GM21447 (cell line): ENCODE measurements around the gene TBC1D2.
"Not testable (repeated sequence)": the region's sequence is repeated elsewhere in the genome, so short reads cannot be mapped to it uniquely, and the experiment has no call there.

Experiments
- ATAC-seq: cut with Tn5 transposase; IDR thresholded peaks from one replicate; pipeline ENCODE4 v1.9.1; 2021; ENCODE audit not compliant: unreplicated experiment

Gene TBC1D2

DNA sequence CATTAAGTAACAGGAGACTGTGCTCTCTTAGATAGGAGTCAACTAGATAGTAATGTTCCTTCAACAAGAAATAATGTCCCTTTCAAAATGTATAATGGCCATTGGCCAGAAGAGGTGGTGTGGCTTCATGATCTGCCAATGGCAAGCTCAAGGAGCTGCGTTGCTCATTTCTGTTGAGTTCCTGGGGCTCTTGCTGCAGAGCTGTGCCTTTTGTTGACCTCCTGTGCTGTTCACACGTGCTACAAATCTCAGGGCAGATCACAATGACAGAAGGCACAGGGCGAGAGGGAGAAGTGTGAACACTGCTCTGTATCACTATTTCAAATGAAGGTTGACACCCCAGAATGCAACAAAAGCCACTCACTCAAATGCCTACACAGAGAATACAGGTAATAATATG, 16.0 kb upstream of the TBC1D2 start:
- ATAC-seq: no peak

DNA sequence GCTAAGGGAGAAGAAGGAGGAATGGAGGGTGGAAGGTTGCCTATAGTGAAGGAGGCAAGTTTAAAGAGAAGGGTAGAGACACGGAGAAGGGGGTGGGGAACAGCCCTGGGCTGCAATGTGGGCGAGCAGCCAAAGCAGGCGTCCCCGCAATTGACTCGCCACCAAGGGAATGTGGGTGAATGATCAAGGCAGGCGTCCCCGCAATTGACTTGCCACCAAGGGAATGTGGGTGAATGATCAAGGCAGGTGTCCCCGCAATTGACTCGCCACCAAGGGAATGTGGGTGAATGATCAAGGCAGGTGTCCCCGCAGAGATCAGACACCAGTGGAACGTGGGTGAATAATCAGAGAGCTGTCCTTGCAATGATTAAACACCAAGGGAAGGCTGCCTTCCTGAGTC, 14.8 kb upstream of the TBC1D2 start:
- not testable (repeated sequence) for ATAC-seq

DNA sequence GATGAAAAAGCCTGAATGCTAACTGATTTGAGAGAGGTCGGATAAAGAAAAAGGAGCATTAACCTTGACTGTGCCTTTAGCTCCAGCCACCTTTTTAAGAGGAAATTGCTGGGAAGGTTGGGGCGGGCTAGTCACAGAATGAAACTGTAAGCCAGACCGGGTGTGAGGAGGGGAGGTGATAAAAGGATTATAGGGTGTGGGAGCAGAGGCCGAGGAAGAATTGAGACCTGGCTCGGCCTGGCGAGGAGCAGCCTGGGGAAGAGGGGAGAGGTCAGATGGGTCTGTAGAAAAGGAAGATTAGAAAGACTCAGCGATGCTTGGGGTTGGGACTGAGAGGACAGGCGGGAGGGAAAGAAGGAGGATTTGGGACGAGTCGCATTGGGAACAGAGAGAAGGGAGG, 14.2 kb upstream of the TBC1D2 start:
- not testable (repeated sequence) for ATAC-seq

DNA sequence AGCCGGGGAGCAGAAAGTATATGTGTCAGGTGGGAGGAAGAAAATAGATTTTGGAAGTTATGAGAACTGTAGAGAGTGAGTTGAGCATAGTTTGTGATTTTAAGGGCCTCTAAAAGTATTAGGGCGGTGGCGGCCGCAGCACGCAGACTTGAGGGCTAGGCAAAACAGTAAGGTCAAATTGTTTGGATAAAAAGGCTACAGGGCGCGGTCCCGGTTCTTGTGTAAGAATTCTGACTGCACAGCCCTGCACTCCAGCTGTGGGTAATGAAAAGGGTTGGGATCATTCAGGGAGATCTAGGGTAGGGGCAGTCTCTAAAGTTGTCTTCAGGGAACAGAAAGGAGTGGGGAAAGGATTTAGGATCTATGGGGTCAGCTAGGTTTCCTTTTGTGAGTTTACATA, 12.1 kb upstream of the TBC1D2 start:
- ATAC-seq: not testable (repeated sequence)

DNA sequence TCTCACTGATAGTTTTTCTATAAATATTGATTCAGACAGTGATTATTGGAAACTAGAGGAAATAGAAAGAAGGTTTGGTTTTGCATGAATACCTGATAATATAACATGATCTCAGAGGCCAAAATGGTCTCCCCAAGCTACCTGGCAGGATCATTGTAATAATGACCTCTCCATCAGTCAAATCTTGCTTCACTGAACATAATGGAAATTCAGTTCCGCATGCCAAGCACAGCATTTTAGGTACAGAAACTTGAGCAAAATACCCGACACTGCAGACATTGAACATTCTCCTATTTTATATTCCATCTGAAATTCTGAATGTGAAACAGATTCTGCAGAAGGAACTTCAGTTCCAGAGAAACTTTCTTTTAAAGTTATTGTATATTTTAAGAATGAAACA, 9.1 kb upstream of the TBC1D2 start:
- ATAC-seq: no peak

DNA sequence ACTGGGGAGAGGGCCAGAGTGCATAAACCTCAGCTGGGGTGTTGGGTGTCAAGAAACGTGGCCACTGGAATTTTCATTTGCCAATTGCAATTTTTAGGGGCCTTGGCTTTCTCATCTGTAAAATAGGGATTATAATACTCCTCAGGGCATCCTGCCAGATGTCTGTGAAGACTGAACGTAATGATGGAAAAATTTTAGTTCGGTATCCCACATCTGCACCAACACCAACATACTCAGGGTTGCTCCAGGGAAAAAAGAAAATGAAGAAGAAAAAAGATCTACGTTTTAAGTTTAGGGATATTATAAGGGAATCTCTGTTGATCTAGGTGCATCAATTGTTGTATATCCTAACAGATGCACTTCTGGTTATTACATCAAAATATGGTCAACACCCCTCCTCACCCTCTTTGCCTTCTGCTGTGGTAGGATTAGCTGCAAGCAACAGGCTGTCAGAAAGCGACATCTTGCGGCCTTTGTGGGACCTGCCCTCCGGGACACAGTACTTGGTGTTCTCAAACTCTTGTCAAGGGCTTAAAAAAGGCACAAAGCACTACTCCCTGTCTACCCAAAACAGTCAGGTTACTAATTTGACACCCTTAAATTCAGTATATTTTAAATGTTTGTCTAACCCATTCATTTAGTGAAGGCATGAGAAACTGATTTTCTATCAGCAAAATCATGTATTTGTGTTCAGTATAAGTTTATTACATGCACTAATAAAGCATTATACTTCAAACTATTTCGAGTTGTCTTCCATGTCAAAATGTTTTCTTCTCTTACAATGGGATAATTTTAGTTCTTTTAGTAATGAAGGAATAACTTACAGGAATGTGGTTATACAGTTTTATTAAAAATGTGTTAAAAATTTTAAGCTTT, 8.3 kb upstream of the TBC1D2 start:
- no peak for ATAC-seq

DNA sequence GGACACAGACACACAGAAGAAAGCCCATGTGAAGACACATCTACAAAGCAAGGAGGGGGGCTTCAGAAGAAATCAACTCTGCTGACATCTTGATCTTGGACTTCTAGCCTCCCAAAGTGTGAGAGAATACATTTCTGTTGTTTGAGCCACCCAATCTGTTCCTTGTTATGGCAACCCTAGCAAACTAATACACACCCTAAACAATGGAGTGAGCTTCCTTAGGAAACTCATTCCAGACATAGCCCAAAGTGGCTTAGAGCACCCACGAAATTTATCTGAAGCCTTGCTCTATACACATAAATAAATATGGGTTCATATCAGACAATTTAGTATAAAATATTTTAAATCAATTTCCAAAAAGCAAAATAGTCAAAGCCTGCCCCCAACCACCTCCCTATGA, 7.6 kb upstream of the TBC1D2 start:
- no peak for ATAC-seq

DNA sequence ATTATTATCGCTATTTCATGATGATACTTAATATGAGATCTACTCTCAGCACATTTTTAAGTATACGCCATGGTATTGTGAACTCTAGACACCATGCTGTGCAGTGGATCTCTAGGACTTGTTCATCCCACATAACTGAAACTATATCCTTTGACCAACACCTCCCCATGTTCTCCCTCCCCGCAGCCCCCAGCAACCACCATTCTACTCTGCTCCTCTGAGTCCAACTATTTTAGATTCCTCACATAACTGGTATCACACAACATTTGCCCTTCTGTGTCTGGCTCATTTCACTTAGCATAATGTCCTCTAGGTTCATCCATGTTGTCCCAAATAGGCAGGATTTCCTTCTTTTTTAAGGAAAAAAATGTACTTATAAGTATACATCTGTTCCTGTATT, 6.6 kb upstream of the TBC1D2 start:
- no peak for ATAC-seq

DNA sequence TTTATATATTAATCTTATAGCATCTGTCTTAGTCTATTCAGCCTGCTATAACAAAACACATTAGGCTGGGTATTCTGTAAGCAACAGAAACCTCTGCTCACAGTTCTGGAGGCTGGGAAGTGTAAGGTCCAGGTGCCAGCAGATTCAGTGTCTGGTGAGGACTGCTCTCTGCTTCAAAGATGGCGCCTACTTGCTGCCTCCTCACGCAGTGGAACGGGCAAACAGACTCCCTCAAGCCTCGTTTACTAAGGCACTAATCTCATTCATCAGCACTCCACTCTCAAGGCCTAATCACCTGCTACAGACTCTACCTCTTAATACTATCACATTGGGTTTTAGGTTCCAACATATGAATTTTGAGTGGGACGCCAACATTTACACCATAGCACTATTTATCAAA, 5.2 kb upstream of the TBC1D2 start:
- no peak for ATAC-seq

DNA sequence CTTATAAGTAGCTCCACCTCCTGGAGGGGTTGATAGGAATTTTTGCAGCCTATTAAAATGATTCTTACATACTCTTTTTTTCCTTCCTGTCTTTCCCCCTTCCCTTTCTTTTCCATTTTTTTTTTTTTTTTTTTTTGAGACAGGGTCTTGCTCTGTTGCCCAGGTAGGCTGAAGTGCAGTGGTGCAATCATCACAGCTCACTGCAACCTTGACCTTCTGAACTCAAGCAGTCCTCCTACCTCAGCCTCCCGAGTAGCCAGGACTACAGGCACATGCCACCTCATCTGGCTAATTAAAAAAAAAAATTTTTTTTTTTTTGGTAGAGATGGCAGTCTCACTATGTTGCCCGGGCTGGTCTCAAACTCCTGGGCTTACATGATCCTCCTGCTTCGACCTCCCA, 4.3 kb upstream of the TBC1D2 start:
- ATAC-seq: no peak

DNA sequence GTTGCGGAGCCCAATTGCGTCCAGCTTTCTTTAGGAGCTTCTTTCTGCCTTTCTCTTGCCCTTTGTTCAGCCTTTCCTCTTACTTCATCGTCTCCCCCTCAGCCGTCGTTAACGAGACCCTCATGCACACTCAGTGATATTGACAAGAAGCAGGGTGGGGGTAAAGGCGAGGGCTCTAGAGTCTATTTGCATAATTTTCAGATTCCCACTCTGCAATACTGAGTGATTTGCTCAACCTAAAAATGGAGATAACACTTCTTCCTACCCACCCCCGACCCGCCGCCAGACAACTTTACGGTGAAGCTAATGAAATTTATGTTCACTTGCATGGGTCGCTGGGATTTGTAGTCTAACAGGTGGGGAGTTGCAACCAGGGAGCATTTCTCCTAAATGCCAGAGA, 1.3 kb upstream of the TBC1D2 start:
- no peak for ATAC-seq

DNA sequence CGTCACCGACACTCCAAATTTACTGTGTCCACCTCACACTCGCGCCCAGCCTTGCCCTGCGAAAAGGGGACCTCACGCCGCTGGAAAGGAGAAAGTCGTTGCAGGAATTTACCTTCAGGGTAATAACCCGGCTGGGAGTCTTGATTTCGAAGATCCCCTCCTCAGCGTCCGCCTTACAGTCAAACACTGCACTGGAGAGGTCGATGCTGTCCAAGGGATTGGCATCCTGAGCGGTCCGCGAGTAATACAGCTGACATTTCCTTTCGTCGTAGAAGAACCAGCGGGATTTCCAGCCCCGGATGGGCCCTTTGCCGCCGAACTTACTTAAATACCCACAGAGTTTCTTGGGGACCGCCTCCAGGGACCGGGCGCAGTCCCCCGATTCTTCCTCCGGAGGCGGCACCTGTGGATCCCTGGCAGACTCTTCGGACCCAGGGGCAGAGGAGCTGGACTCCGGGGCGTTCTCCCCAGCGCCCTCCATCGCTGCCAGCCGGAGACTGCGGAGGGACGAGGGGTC, 330 bp downstream of the TBC1D2 start:
- ATAC-seq: peak; percentile 13

DNA sequence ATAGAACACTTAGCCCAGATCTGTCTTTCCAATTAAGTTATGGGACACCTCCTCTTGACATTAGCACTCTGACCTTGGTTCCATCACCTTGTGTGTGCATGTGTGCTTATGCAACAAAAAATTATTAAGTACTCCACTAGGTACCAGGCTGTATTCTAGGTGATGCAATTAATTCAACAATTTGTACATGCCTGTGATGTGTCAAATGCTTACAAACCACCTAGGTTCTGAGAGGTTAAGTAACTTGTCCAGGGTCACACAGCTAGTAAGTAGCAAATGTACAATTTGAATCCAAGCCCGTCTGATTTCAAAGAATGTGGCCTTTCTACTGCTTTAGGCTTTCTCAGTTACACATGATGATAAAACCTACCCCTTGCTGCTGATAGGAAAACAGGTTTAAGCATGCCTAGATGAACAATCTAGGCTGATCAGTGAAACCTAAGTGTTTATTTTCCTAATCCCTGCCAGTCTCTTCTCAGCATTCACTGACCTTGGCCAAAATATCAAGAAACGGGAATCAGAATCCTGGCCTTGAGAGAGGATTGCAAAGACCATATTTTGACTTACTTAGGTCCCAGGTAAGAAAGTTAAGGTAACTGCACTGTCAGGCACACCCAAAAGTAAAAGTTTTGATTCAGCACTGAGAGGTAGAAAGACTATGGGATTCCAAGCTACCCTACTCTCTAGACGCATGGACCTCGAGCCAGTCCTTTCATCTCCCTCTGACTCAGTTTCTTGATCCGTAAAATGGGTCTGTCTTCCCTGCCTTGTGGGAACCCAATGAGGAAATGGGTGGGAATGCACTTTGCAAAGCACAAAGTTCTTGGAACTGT, 1.0 kb downstream of the TBC1D2 start:
- ATAC-seq: no peak

DNA sequence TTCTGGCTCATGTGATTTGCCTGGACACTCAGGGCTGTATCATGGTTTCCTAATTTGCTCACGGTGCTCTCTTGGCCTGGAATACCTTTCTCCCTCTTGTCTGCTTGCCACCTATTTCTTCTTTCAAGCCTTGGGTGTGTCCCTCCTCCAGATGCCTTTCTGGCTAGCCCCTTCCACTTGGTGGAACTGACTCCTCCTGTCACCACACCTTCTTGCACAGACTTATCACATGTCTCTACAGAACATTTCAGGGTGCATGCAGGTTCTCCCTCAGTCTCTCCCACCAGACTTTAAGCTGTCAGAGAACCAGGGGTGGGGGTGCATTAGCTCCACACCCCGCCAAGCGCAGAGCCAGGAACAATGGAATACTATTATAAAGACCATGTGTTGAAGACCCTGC, 1.9 kb downstream of the TBC1D2 start:
- no peak for ATAC-seq

DNA sequence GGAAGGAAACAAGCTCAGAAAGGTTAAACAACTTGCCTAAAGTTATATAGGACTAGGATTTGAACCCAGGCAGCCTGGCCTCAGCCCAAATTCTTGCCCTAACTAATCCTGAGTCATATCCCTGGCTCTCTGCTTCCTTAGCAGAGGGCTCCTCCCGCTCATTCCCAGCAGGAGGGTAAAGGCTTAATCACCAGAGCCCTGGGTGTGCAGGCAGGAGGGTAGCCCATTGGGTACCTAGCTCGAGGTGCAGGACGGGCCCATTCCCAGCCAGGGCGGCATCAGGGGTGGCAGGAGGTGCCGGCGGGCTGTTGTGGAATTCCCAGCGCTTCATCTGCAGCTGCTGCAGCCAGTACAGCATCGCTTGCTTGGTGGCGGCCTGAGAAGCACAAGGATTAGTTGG, 3.9 kb downstream of the TBC1D2 start:
- no peak for ATAC-seq

DNA sequence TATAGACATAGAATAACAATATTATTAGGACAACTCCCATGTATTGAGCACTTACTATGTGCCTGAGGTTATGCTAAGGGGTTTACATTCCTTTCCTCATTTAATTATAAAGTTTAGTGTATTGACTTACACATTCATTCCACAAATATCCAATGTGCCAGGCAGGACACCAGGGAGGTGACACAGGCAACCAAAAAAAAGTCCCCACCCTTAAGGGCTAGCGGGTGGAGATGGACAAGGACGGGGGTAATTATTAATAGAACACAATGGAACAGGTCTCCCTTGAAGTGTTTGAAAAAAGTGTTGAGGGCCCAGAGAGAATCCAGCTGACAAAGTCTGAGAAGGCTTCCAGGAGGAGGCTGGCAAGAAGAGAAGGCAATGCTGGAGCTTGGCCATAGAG, 5.7 kb downstream of the TBC1D2 start:
- no peak for ATAC-seq

DNA sequence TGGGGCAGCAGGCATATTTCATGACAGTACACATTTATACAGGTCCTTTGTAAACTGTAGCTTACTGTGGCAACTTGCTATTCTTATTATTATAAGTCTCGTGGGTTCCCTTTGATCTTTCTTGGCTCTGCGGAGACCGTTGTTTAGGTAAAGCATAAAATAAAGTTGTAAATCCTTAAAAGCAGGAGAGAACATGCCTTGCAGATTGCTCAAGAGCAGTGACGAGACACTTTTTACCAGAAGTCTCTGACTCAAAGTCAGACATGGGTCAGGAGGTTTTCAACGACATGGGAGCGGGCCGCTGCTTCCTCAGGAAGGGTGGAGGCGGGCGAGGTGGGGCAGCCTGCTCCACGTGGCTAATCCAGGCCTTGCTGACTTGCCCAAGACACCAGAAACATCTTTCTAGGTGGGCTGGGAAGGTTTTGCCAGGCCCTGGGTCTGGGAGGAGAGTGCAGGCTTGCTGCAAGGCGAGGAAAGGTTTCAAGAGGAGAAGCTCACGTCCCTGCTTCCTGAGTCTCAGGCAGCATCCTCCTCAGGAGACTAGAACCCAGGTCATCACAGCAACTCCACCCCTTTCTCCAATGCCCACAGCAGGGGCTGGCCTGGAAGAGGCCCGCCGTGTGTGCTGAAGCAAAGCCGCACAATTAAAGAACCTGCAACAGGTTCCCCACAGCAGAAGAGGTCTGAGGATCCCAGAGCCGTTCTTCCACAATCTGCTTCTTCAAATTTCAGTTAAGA, 6.5 kb downstream of the TBC1D2 start:
- no peak for ATAC-seq

DNA sequence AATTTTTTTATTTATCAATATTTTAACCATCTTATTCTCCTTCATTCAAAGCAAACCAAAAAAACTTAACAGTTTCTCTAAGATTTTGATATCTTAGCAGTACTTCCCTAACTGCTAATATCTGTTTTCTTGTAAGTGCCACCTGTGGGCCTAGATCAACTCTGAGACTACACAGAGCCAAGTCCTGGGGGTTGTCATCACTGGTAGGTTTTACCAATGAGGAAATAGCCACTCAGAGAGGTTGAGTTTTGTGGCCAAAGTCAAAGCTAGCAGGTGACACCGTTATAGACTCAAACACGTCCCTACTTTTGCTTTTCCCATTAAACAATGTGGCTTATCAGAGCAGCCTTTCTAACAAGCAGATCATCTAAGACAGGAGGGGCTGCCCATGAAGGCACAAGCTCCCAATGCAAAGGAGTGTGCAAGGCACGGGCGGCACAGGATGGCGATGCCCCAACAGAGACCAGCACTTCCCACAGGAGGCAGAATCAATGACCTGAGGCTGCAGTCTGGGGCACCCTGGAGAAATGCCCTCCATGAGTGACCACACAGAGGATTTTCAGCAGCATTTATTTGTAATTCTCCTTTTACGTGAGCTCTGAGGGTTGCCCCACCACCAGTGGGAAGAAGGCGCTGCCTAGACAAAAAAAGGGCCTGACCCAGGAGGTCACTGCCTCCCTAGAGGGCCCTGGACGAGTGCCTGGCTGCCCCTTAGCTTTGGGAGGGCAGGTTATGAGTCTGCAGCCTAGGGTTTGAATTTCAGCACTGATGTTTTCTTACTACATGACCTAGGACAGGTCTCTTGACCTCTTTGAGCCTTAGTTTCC, 7.4 kb downstream of the TBC1D2 start:
- ATAC-seq: no peak

DNA sequence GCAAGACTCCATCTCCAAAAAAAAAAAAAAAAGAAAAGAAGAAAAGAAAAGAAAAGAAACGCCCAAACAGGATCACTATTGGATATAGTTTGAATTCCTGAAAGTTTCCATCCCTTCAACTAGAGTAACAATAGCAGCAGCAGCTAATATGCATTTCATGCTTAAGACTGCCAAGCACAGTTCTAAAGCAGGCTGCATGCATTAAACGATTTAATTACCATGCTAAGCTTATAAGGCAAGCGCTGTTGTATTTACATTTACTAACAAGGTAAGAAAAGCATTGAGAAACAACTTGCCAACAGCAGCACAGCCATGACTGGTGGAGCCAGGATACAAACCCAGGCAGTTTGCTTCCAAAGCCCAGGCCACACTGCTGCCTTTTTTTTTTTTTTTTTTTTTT, 13.0 kb downstream of the TBC1D2 start:
- ATAC-seq: no peak
